ENCODE measurements around the gene NOL9.
"Not testable (repeated sequence)": the region's sequence is repeated elsewhere in the genome, so short reads cannot be mapped to it uniquely, and the experiment has no call there.

Gene NOL9

GRCh38 chr1:6570987-6571386 lies 16.7 kb upstream of the NOL9 start:
- DNase-seq = no peak

GRCh38 chr1:6570100-6570499 lies 15.8 kb upstream of the NOL9 start:
- DNase-seq = no peak

DNA sequence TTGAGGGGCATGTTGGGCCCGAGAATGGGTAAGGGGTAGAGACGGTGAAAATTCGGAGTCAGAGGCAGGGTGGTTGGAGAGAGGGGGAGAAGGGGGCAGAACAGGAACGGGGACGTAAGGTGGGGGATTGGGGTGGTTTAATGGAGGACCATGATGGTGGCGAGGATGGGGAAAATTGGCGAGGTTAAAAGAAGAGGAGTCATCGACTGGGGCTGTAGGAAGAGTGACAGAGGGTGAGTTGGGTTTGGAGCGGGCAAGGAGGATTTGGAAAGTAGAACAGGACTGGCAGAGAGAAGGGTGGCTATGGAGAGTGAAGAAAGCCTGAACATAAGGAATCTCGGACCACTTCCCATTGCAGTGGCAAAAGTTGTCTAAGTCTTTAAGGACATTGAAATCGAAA lies 14.7 kb upstream of the NOL9 start:
- DNase-seq = no peak

DNA sequence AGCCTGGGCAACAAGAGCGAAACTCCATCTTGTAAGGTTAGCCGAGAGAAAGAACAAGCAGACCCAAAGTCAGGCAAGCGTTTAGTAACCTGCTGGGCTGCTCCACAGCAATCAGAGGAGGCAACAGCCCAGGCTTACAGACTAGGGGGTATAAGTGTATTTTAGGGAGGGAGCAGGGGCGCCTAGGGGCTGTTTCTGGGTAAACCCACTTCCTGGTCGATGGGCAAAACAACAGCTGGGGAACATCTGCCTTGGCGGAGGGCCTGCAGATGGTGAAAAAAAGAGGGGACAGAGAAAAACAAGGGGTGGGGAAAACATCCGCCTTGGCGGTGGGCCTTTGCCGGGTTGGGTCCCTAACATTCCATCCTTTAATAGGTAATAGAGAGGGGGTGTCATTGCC lies 6.0 kb upstream of the NOL9 start:
- DNase-seq = no peak

DNA sequence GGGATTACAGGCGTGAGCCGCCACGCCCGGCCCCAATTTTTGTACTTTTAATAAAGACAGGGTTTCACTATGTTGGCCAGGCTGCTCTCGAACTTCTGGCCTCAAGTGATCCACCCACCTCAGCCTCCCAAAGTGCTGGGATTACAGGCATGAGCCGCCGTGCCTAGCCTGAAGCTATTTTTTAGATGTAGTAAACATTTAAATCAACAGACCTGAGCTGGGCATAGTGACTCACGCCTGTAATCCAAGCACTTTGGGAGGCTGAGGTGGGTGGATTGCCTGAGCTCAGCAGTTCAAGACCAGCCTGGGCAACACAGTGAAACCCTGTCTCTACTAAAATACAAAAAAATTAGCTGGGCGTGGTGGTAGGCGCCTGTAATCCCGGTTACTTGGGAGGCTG lies 4.8 kb upstream of the NOL9 start:
- not testable (repeated sequence) for DNase-seq

- no peak for DNase-seq
Measured at GRCh38 chr1:6557597-6557996, 3.3 kb upstream of the NOL9 start.

DNA sequence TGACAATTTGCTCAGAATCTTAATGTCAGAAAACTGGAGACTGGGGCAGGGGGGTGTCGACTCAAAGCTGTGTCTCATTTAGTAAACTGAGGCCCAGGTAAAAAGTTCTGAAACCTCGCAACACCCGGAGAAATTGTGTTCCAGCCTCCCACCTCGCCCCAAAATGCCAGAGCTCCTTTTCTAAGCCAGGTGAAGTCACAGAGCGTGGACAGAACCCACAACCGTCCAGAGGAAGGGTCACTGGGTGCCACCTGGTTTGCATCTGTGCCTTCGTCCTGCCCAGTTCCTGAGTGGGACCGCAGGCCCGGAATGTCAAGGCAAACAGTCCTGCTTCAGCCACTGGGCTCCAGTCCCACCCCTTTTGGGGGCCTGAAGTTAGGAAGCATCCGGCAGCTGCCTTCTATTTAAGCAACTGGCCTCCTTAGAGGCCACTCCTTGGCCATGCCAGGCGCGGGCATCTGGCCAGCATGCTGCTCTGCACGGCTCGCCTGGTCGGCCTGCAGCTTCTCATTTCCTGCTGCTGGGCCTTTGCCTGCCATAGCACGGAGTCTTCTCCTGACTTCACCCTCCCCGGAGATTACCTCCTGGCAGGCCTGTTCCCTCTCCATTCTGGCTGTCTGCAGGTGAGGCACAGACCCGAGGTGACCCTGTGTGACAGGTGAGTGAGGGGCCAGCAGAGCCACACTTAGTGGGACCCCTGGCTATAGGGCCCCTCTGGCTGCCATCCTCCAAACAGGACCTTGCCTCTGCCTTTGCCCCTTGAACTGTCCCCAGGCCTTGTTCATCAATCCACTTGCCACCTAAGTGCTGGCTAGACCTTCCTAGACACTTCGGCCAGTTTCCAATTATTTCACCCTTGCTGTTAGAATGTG lies 830 bp upstream of the NOL9 start, which contains the start of gene TAS1R1:
Gene TAS1R1 (plus strand): TSS at position 401 of the 872 bp plus-strand sequence. CDS start 67 bp downstream, at position 468.
- no peak for DNase-seq

DNA sequence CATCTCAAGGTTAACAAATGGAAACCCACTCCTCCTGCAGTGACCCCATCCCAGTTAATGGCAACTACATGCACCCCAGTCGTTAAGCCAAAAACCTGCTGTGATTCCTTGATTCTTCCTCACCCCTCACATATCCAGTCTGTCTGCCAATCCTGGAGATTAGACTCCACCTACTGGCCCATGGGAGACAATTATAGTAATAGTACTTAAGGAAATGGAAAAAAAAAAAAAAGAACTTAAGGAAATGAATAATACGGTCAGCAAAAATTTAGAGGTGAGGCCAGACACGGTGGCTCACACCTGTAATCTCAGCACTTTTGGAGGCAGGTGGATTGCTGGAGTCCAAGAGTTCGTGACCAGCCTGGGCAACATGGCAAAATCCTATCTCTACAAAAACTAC lies 7.0 kb downstream of the NOL9 start:
- DNase-seq = no peak

DNA sequence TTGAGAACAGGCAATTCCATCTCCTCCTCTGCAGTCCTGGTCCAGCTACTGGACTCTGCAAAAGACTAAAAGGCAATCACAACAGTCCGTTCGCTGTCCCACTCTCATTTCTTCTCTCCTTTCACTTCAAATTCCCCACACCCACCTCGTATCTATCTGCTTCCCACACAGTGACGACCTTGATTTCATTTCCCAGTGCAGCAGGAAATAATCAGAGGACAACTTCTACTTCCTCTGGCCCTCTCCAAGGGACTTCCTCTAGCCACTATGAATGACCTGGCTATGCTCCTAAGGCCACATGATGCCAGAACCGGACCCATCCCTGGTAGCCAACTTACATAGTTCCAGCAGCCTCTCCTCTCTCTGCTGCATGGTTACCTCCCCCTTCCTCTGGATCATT lies 8.0 kb downstream of the NOL9 start:
- no peak for DNase-seq

DNA sequence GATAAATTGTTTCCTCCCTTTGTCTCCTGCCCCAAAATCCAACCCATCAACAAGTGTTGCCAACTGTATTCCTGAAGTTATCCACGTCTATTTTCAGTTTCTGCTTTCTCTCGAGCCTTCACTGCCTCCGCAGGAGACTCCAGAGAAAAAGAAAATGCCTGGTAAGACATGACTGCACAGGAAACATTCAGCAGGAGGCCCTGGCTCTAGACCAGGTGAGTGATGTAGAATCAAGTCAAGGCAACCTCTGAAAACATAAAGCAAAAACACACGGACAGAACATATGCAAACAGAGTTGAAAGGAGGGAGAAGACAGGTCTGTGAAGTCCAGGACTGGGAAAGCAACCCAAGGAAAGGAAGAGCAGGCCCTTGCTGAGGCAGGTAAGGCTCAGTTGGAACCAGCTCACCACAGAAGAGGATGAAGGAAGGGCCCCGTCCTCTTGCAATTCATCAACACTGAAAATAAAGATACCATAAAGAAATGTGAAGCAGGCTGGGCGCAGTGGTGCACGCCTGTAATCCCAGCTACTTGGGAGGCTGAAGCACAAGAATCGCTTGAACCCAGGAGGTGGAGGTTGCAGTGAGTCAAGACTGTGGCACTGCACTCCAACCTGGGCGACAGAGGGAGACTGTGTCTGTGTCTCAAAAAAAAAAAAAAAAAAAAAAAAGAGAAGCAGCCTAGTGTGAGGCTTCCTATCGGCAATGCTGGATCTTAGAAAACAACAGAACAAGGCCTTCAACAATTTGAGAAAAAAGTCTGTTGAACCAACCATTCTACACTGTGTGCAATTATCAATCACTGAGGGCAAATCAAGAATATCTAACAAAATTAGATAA lies 8.8 kb downstream of the NOL9 start:
- DNase-seq = no peak

GRCh38 chr1:6544831-6545230 lies 9.5 kb downstream of the NOL9 start:
- DNase-seq = no peak

DNA sequence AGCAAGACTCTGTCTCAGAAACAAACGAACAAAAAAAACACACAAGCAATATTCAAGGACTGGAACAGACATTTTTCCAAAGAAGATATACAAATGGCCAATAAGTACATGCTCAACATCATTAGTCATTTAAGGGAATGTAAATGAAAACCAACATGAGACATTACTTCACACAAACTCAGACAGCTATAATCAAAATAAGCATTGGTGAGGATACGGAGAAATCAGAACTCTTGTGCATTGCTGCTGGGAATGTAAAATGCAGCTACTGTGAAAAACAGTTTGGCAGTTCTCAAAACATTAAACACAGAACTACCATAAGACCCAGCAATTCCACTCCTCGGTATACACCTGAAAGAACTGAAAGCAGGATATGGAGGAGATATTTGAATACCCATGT lies 15.4 kb downstream of the NOL9 start:
- DNase-seq = no peak

DNA sequence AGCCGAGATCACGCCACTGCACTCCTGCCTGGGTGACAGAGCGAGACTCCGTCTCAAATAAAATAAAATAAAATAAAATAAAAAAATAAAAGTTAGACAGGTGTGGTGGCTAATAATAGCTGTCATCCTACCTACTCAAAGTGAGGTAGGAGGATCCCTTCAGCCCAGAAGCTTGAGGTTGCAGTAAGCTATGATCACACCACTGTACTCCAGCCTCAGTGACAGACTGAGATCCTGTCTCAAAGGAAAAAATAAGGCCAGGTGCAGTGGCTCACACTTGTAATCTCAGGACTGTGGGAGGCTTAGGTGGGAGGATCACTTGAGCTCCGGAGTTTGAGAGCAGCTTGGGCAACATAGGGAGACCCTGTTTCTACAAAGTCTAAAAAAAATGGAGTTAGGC lies 18.0 kb downstream of the NOL9 start:
- DNase-seq = no peak

GRCh38 chr1:6535214-6535613 lies 19.1 kb downstream of the NOL9 start:
- no peak for DNase-seq

- DNase-seq = no peak
Measured at GRCh38 chr1:6534248-6534822, 20.0 kb downstream of the NOL9 start.

- no peak for DNase-seq
Measured at GRCh38 chr1:6531996-6532395, 22.3 kb downstream of the NOL9 start.

DNA sequence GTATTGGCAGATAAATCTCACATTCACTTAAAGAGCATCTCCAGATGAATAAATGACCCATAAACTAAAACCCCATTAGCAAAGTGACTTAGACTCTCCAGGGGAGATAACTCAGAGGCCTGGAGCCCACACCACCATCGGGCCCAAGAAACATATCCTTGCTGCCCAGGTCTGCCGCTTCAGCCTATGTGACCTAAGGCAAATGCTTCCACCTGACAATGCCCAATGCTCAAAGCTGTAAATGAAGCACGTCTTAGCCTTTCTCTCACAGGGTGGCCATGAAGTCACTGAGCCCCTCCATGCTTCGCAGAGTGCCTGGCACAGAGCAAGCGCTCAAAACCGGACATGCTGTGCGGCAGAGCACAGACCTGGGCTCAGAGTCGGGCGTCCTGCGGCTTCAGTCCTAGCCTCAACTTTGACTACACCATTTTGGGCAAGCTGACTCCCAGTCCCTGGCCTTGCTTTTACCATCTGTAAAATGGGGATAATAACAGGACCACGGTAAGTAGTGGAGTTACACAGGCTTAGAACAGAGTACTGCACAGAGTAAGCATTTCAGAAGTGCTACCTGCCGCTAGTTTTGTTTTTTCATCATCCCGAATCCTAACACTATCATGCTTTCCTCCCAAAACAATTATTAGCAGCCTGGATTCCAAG lies 23.7 kb downstream of the NOL9 start:
- DNase-seq = no peak

DNA sequence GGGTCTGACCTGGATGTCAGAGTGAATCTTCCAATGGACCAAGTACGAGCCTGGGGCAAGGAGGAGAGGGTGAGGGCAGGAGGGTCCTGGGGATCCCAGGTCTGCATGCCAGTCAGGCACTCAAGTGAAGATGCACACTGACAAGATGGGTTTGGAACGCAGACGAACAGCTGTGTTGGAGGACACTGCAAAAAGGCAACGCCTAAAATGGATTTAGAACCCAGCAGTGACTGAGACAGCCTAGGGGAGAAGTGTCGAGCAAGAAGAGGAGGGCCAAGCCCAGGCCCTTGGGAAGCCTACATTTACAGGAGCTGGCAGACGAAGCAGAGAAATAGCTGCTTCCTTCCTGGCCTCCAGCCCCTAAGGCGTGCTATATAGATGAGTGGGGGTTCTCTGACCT lies 25.8 kb downstream of the NOL9 start:
- no peak for DNase-seq

GRCh38 chr1:6526316-6526715 lies 28.0 kb downstream of the NOL9 start:
- DNase-seq = no peak

- DNase-seq = peak; percentile 16
Measured at GRCh38 chr1:6523566-6523965, 30.7 kb downstream of the NOL9 start.

DNA sequence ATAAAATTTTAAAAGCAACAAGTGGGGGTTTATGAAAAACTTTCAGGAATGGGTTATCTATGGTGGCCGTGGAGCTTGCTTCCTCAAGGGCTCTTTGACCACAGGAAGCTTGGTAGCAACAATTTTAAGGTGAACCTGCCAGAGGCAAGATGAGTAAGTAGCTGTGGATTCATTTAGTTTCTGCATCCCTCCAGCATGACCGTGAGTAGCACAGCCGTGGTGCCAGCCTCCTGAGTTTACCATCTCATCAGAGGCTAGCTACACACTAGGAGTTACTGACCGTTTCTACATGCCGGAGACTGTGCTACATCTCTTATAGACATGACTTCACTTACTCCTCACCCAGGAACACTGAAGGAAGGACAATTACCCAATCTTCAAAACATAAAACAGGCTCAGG lies 32.8 kb downstream of the NOL9 start:
- DNase-seq = peak; percentile 9

- peak; percentile 96 for DNase-seq
Measured at GRCh38 chr1:6519935-6520671, 34.2 kb downstream of the NOL9 start.
